NCI-H69 (cell line): ENCODE measurements around the gene DBI.
"Not testable (repeated sequence)": the region's sequence is repeated elsewhere in the genome, so short reads cannot be mapped to it uniquely, and the experiment has no call there.

Experiments
- DNase-seq: peaks from one replicate; lab custom pipeline; 2025; lab: John Stamatoyannopoulos, UW

DBI gene

GRCh38 chr2:119402106-119402505 is 35.3 kb downstream of the DBI start:
- no peak for DNase-seq

- no peak for DNase-seq
Observed at GRCh38 chr2:119402645-119403560, 36.1 kb downstream of the DBI start.

GRCh38 chr2:119403618-119404017 is 36.8 kb downstream of the DBI start:
- DNase-seq = not testable (repeated sequence)

GRCh38 chr2:119405151-119405550 is 38.4 kb downstream of the DBI start:
- DNase-seq = no peak

GRCh38 chr2:119407430-119408220 is 40.8 kb downstream of the DBI start:
- peak; percentile 67 for DNase-seq

- peak; percentile 50 for DNase-seq
Observed at GRCh38 chr2:119408221-119408619, 41.4 kb downstream of the DBI start.

GRCh38 chr2:119409506-119409905 is 42.7 kb downstream of the DBI start:
- DNase-seq = no peak

GRCh38 chr2:119414894-119415293 is 48.1 kb downstream of the DBI start:
- DNase-seq = no peak

GRCh38 chr2:119415630-119416029 is 48.9 kb downstream of the DBI start:
- no peak for DNase-seq

- no peak for DNase-seq
Observed at GRCh38 chr2:119416299-119416923, 49.6 kb downstream of the DBI start.

- no peak for DNase-seq
Observed at GRCh38 chr2:119417908-119418307, 51.1 kb downstream of the DBI start.

GRCh38 chr2:119419065-119419464 is 52.3 kb downstream of the DBI start:
- DNase-seq = no peak

GRCh38 chr2:119419803-119420508 is 53.2 kb downstream of the DBI start:
- no peak for DNase-seq

GRCh38 chr2:119421304-119421703 is 54.5 kb downstream of the DBI start:
- DNase-seq = no peak

GRCh38 chr2:119421741-119422140 is 55.0 kb downstream of the DBI start:
- no peak for DNase-seq
